GM12878 (cell line): Measurements from ENCODE around the gene NAALADL2. TPM values are rescaled to one million over a fixed set of nuclear protein-coding genes. Genes with fewer than 3 reads are reported as not detected.

ENCODE experiments used
- ATAC-seq: fragments of 200-7000 bp; cut with Tn5 transposase; 3 replicates; pipeline ENCODE4 v1.9.1; 2020; ENCODE audit warnings: mild to moderate bottlenecking, moderate library complexity
- BruUV-seq: library from RNA; stranded (reverse); fragments of 400-500 nt; replicated peaks from 2 replicates; lab custom pipeline; 2021; lab: Mats Ljungman, UMichigan
- CTCF ChIA-PET: fragments of 300-600 bp; sonication (Branson Sonifier 250); formaldehyde crosslinking; extraction: SDS; loops from one replicate; lab custom pipeline; 2021; ENCODE audit warnings: inconsistent platforms; lab: Yijun Ruan, JAX
- POLR2A ChIA-PET: fragments of 350-600 bp; formaldehyde crosslinking; extraction: SDS; loops from one replicate; lab custom pipeline; 2021; ENCODE audit warnings: inconsistent platforms; lab: Charles Lee
- RAD21 ChIA-PET: fragments of 300-600 bp; sonication (Branson Sonifier 250); formaldehyde crosslinking; loops from one replicate; lab custom pipeline; 2023; ENCODE audit warnings: antibody characterized with exemption; ENCODE audit not compliant: unreplicated experiment; lab: Charles Lee
- SMC1A ChIA-PET: fragments of 300-600 bp; sonication (Branson Sonifier 250); formaldehyde crosslinking; loops from one replicate; lab custom pipeline; 2023; ENCODE audit not compliant: unreplicated experiment, uncharacterized antibody; lab: Charles Lee
- DNase-seq: peaks from one replicate; pipeline ENCODE4 v3.0.0-alpha.2; 2011; ENCODE audit warnings: low read depth, low spot score
- FAIRE-seq: peaks from 3 replicates; lab custom pipeline; 2011; peaks lifted over from hg19 to GRCh38; lab: Jason Lieb, UNC
- H2AFZ ChIP-seq: 2 replicates; pipeline ENCODE4 v1.6.0; 2011; ENCODE audit warnings: low read depth, low read length, control low read depth; ENCODE audit not compliant: control insufficient read depth
- H3K27ac ChIP-seq: 2 replicates; pipeline ENCODE4 v1.5.1; 2011; ENCODE audit warnings: control low read depth; ENCODE audit not compliant: control insufficient read depth, insufficient read depth
- H3K27me3 ChIP-seq, 2 experiments: replicated peaks in 1 of 2; 2 replicates each; pipeline versions ENCODE4 v1.6.0 to v1.6.1; 2011; ENCODE audit warnings: low read length in 1 of 2; ENCODE audit not compliant: control insufficient read depth in 2 of 2, insufficient read depth in 2 of 2
- H3K36me3 ChIP-seq, 2 experiments: 2 replicates each; pipeline ENCODE4 v1.5.1; 2011; ENCODE audit warnings: low read length in 1 of 2; ENCODE audit not compliant: control insufficient read depth in 2 of 2, insufficient read depth in 2 of 2
- H3K4me1 ChIP-seq: 2 replicates; pipeline ENCODE4 v1.6.1; 2011; ENCODE audit warnings: mild to moderate bottlenecking, low read length, moderate library complexity, mixed read lengths; ENCODE audit not compliant: control insufficient read depth, insufficient read depth
- H3K4me2 ChIP-seq: 2 replicates; pipeline ENCODE4 v1.6.0; 2011; ENCODE audit warnings: control low read depth; ENCODE audit not compliant: control insufficient read depth, insufficient read depth
- H3K4me3 ChIP-seq: fragments of 200-600 bp; sonication (generic); 2 replicates; pipeline ENCODE4 v1.5.1; 2016
- H3K79me2 ChIP-seq: 2 replicates; pipeline ENCODE4 v1.6.0; 2011; ENCODE audit warnings: low read length; ENCODE audit not compliant: control insufficient read depth, insufficient read depth
- H3K9ac ChIP-seq: 2 replicates; pipeline ENCODE4 v1.8.0; 2011; ENCODE audit warnings: low read length, control low read depth, mixed read lengths; ENCODE audit not compliant: control insufficient read depth, insufficient read depth
- H3K9me3 ChIP-seq: replicated peaks from 3 replicates; pipeline ENCODE4 v1.5.1; 2011; ENCODE audit warnings: mild to moderate bottlenecking, low read length; ENCODE audit not compliant: control insufficient read depth, insufficient read depth
- H4K20me1 ChIP-seq: 2 replicates; pipeline ENCODE4 v1.6.0; 2011; ENCODE audit not compliant: control insufficient read depth, insufficient read depth
- ATF2 ChIP-seq: IDR thresholded peaks from 2 replicates; pipeline ENCODE4 v1.6.1; 2012; ENCODE audit warnings: low read length, inconsistent platforms
- ATF3 ChIP-seq: IDR thresholded peaks from 2 replicates; pipeline ENCODE4 v1.6.1; 2011; ENCODE audit warnings: low read depth, mild to moderate bottlenecking, low read length, moderate library complexity, borderline replicate concordance; ENCODE audit errors: extremely low read depth
- CREM ChIP-seq: IDR thresholded peaks from 2 replicates; pipeline ENCODE4 v1.6.1; 2014; ENCODE audit warnings: antibody characterized with exemption, low read depth
- E2F8 ChIP-seq: fragments of 450-650 bp; IDR thresholded peaks from 2 replicates; pipeline ENCODE4 v1.6.1; 2018; ENCODE audit warnings: mild to moderate bottlenecking, low read depth, moderate library complexity; ENCODE audit not compliant: partially characterized antibody
- MAX ChIP-seq: IDR thresholded peaks from 2 replicates; pipeline ENCODE4 v1.6.1; 2012; ENCODE audit warnings: low read depth, low read length, improper control_type of control experiment
- MEF2B ChIP-seq: fragments of 450-650 bp; IDR thresholded peaks from 2 replicates; pipeline ENCODE4 v1.6.1; 2018; ENCODE audit warnings: mild to moderate bottlenecking, moderate library complexity; ENCODE audit not compliant: partially characterized antibody, poor library complexity, severe bottlenecking
- MTA2 ChIP-seq: fragments of 450-650 bp; IDR thresholded peaks from 2 replicates; pipeline ENCODE4 v1.6.1; 2016; ENCODE audit warnings: low read depth, mild to moderate bottlenecking, moderate library complexity
- MYB ChIP-seq: fragments of 150-350 bp; IDR thresholded peaks from 2 replicates; pipeline ENCODE4 v1.6.1; 2014; ENCODE audit warnings: mild to moderate bottlenecking, low read depth, low read length, borderline replicate concordance
- NFYA ChIP-seq: IDR thresholded peaks from 2 replicates; pipeline ENCODE4 v1.6.1; 2011; ENCODE audit warnings: low read depth, mild to moderate bottlenecking, low read length, improper control_type of control experiment, borderline replicate concordance
- PAX5 ChIP-seq: IDR thresholded peaks from 2 replicates; pipeline ENCODE4 v1.6.1; 2011; ENCODE audit warnings: low read depth, low read length, borderline replicate concordance
- POLR2AphosphoS2 ChIP-seq: IDR thresholded peaks from 2 replicates; pipeline ENCODE4 v1.6.1; 2011; ENCODE audit warnings: low read depth, mild to moderate bottlenecking, low read length, improper control_type of control experiment, moderate library complexity
- RAD21 ChIP-seq: IDR thresholded peaks from 2 replicates; pipeline ENCODE4 v1.6.1; 2011; ENCODE audit warnings: mild to moderate bottlenecking, low read depth, low read length, moderate library complexity; ENCODE audit not compliant: insufficient read depth
- RAD51 ChIP-seq: fragments of 450-650 bp; IDR thresholded peaks from 2 replicates; pipeline ENCODE4 v1.6.1; 2016; ENCODE audit warnings: moderate library complexity, mild to moderate bottlenecking, inconsistent platforms
- SPI1 ChIP-seq: IDR thresholded peaks from 2 replicates; pipeline ENCODE4 v1.6.1; 2011; ENCODE audit warnings: low read depth, mild to moderate bottlenecking, low read length, moderate library complexity, borderline replicate concordance; ENCODE audit not compliant: insufficient read depth
- ZNF384 ChIP-seq: IDR thresholded peaks from 2 replicates; pipeline ENCODE4 v1.6.1; 2012; ENCODE audit warnings: low read depth, mild to moderate bottlenecking, low read length, improper control_type of control experiment, borderline replicate concordance
- WGBS: methylation state at CpG from one replicate; pipeline ENCODE4 v1.1.6; 2016; ENCODE audit warnings: low lambda C conversion rate; ENCODE audit not compliant: insufficient replicate concordance, insufficient coverage; ENCODE audit errors: missing lambda C conversion rate; 5-methylcytosine and 5-hydroxymethylcytosine counted together
- in situ Hi-C: fragments of 300-500 bp; cut with MboI; formaldehyde crosslinking; loops from 9 replicates; pipeline ENCODE4 v1.14.3; 2018; ENCODE audit warnings: mixed read lengths
- intact Hi-C: fragments of 100-400 bp; cut with micrococcal nuclease; formaldehyde crosslinking; loops from one replicate; pipeline ENCODE4 v1.14.2; 2022; ENCODE audit not compliant: unreplicated experiment
- polyA plus RNA-seq, 11 experiments: library from polyadenylated mRNA; depleted of rRNA in 4 of 11; unstranded in 6 of 11; stranded (reverse) in 5 of 11; fragments of >200 nt; fragmentation: Nextera tagmentation in 4 of 11; fragmentation: Illumina TruSeq in 1 of 11; extraction: Ambion mirVana in 4 of 11; extraction: Trizol in 1 of 11; gene quantifications; 1 replicate in 1 of 11; 2 replicates in 10 of 11; pipeline versions ENCODE4 v1.2.1 to v1.2.3, GENCODE V29; 2011 to 2016; ENCODE audit warnings: inconsistent platforms in 2 of 11, missing spikeins in 2 of 11, low read depth in 1 of 11
- total RNA-seq, 4 experiments: library from RNA; depleted of rRNA in 3 of 4; stranded (reverse); fragments of >200 nt in 3 of 4; fragmentation: Illumina TruSeq in 1 of 4; extraction: Trizol in 1 of 4; gene quantifications; 2 replicates each; pipeline versions ENCODE4 v1.2.1 to v1.2.3, GENCODE V29; 2013 to 2021

Gene NAALADL2
- total and polyA plus RNA-seq, 10 of the 15 experiments (the other 5 are each of a cell fraction or from before 2014, with no cell fraction given): 0.06 to 10.8 (median 0.46) TPM

GRCh38 chr3:175484666-175485065, 625.5 kb downstream of the NAALADL2 start:
- SMC1A ChIA-PET: interaction anchor here (0.6 to 2.7 kb wide), 15 partner anchors 9 to 221 kb away, joined by 3 to 12 read pairs (median 6); no protein-coding TSS in a partner anchor
- 71% methylated on average over 2 of the region's 2 CpGs for WGBS
- ATAC-seq: peak; percentile 69

GRCh38 chr3:175485436-175485835, 626.3 kb downstream of the NAALADL2 start:
- in situ Hi-C loops: no loop called here
- H3K36me3 ChIP-seq: no peaks in the 10 kb centered on the region
- DNase-seq (no peak), FAIRE-seq (no peak), ATAC-seq (no peak)
- CTCF ChIA-PET: interaction anchor here (0.9 to 2.0 kb wide), 5 partner anchors 13 to 219 kb away, joined by 3 to 5 read pairs (median 3); no protein-coding TSS in a partner anchor
- BruUV-seq: no TSS peak
- no peak overlapping the region for H3K27ac ChIP-seq
- RAD21 ChIA-PET: interaction anchor here (1.0 to 2.7 kb wide), 9 partner anchors 8 to 219 kb away, joined by 3 to 14 read pairs (median 7); no protein-coding TSS in a partner anchor
- 89% methylated on average over 1 of the region's 1 CpG for WGBS
- no peaks in the 10 kb centered on the region for H3K27me3 ChIP-seq
- intact Hi-C loops: no loop called here
- no peak overlapping the region for H3K4me3 ChIP-seq
- no peak overlapping the region for H3K4me2 ChIP-seq
- no peak overlapping the region for H3K9ac ChIP-seq
- H2AFZ ChIP-seq: no peak overlapping the region
- POLR2A ChIA-PET: interaction anchor here (0.6 kb wide), 1 partner anchor 244 kb away, joined by 3 read pairs; no protein-coding TSS in a partner anchor
- no peaks in the 10 kb centered on the region for H3K79me2 ChIP-seq
- H3K4me1 ChIP-seq: peaks cover 5% of the 10 kb centered on the region; the same call in 1 of the 2 replicates
- SMC1A ChIA-PET: interaction anchor here (0.8 to 2.7 kb wide), 20 partner anchors 8 to 222 kb away, joined by 3 to 12 read pairs (median 4); no protein-coding TSS in a partner anchor
- H4K20me1 ChIP-seq: no peaks in the 10 kb centered on the region
- H3K9me3 ChIP-seq: no peaks in the 10 kb centered on the region
- no peak for TF ChIP-seq ATF2
- no peak for TF ChIP-seq E2F8
- no peak for TF ChIP-seq PAX5
- TF ChIP-seq RAD21: no peak
- TF ChIP-seq MAX: no peak
- no peak for TF ChIP-seq ATF3

More at GRCh38 chr3:175484666-175485065, 625.5 kb downstream of the NAALADL2 start:
- H3K27ac ChIP-seq: no peak overlapping the region
- H4K20me1 ChIP-seq: no peaks in the 10 kb centered on the region
- in situ Hi-C loops: no loop called here
- 0 out of 2 replicates have a peak overlapping the region, but pooled peaks have one; percentile 3 for H3K4me2 ChIP-seq
- H3K27me3 ChIP-seq: no peaks in the 10 kb centered on the region
- no peak overlapping the region for H3K4me3 ChIP-seq
- no peaks in the 10 kb centered on the region for H3K36me3 ChIP-seq
- no peaks in the 10 kb centered on the region for H3K9me3 ChIP-seq
- TF ChIP-seq POLR2AphosphoS2: no peak
- TF ChIP-seq MYB: no peak
- no peak for TF ChIP-seq CREM
- TF ChIP-seq MEF2B: no peak
- TF ChIP-seq ZNF384: peak; percentile 53; the same call in 1 of the 2 replicates
- TF ChIP-seq SPI1: peak; percentile 57
- 0 out of 2 replicates have a peak, but pooled peaks have one; percentile 29 for TF ChIP-seq RAD51
- TF ChIP-seq MTA2: peak; percentile 30; the same call in 1 of the 2 replicates
- no peak for TF ChIP-seq NFYA
- TF ChIP-seq, all 136 proteins: peak for 4
- H2AFZ ChIP-seq: no peak overlapping the region
- ChIA-PET CTCF (interaction anchor here (0.9 to 1.5 kb wide), 4 partner anchors 13 to 210 kb away, joined by 3 to 5 read pairs (median 3); no protein-coding TSS in a partner anchor), POLR2A (interaction anchor here (0.6 kb wide), 1 partner anchor 157 kb away, joined by 3 read pairs; no protein-coding TSS in a partner anchor), RAD21 (interaction anchor here (0.7 to 2.7 kb wide), 9 partner anchors 9 to 215 kb away, joined by 3 to 14 read pairs (median 5); no protein-coding TSS in a partner anchor)
- FAIRE-seq (no peak), DNase-seq (no peak)
- intact Hi-C loops: no loop called here
- peaks cover 1% of the 10 kb centered on the region; the same call in 1 of the 2 replicates for H3K4me1 ChIP-seq
- H3K79me2 ChIP-seq: no peaks in the 10 kb centered on the region
- H3K9ac ChIP-seq: no peak overlapping the region
- no TSS peak for BruUV-seq
